H9 (cell line): ENCODE measurements around the gene ANKRD28. TPM values are rescaled to one million over a fixed set of nuclear protein-coding genes. Genes with fewer than 3 reads are reported as not detected.

Experiments used
- DNase-seq: peaks from one replicate; pipeline ENCODE4 v3.0.0-alpha.2; 2017
- H2AFZ ChIP-seq: one replicate; pipeline ENCODE4 v1.6.1; 2013; ENCODE audit warnings: mild to moderate bottlenecking, low read length, control low read depth, moderate library complexity
- H2AK5ac ChIP-seq: 2 replicates; pipeline ENCODE4 v1.6.1; 2013; ENCODE audit warnings: low read length, control low read depth, mixed read lengths; ENCODE audit not compliant: insufficient read length
- H2BK120ac ChIP-seq: one replicate; pipeline ENCODE4 v1.6.1; 2013; ENCODE audit warnings: low read depth, mild to moderate bottlenecking, low read length, control low read depth, inconsistent platforms; ENCODE audit not compliant: poor library complexity, severe bottlenecking
- H2BK12ac ChIP-seq: 2 replicates; pipeline ENCODE4 v1.6.1; 2013; ENCODE audit warnings: low read length, control low read depth, mixed read lengths, low read depth; ENCODE audit not compliant: insufficient read length
- H2BK15ac ChIP-seq: 2 replicates; pipeline ENCODE4 v1.6.1; 2013; ENCODE audit warnings: low read depth, low read length, control low read depth
- H2BK20ac ChIP-seq: one replicate; pipeline ENCODE4 v1.6.1; 2013; ENCODE audit warnings: low read depth, mild to moderate bottlenecking, low read length, control low read depth, inconsistent platforms; ENCODE audit not compliant: poor library complexity, severe bottlenecking
- H2BK5ac ChIP-seq: 2 replicates; pipeline ENCODE4 v1.6.1; 2013; ENCODE audit warnings: low read length, control low read depth, mixed read lengths; ENCODE audit not compliant: insufficient read length
- H3K14ac ChIP-seq: 2 replicates; pipeline ENCODE4 v1.6.1; 2013; ENCODE audit warnings: low read length, control low read depth; ENCODE audit not compliant: insufficient read depth
- H3K18ac ChIP-seq: 2 replicates; pipeline ENCODE4 v1.6.1; 2013; ENCODE audit warnings: low read depth, mild to moderate bottlenecking, mixed read lengths, low read length, control low read depth; ENCODE audit not compliant: insufficient read length
- H3K23ac ChIP-seq: 2 replicates; pipeline ENCODE4 v1.6.1; 2013; ENCODE audit warnings: low read length, control low read depth, mixed read lengths, low read depth; ENCODE audit not compliant: insufficient read length
- H3K23me2 ChIP-seq: 2 replicates; pipeline ENCODE4 v1.6.1; 2013; ENCODE audit warnings: low read depth, mild to moderate bottlenecking, mixed read lengths, low read length, control low read depth; ENCODE audit not compliant: insufficient read length, poor library complexity, severe bottlenecking
- H3K27ac ChIP-seq: 2 replicates; pipeline ENCODE4 v1.5.1; 2013; ENCODE audit warnings: low read length, control low read depth, mixed read lengths, low read depth; ENCODE audit not compliant: insufficient read length
- H3K27me3 ChIP-seq: 2 replicates; pipeline ENCODE4 v1.6.1; 2013; ENCODE audit warnings: low read length, control low read depth, inconsistent platforms; ENCODE audit not compliant: insufficient read depth
- H3K4ac ChIP-seq: 2 replicates; pipeline ENCODE4 v1.6.1; 2013; ENCODE audit warnings: low read depth, mild to moderate bottlenecking, control low read depth, inconsistent platforms, low read length, moderate library complexity
- H3K4me1 ChIP-seq: 2 replicates; pipeline ENCODE4 v1.6.1; 2013; ENCODE audit warnings: low read length, control low read depth, inconsistent platforms; ENCODE audit not compliant: insufficient read depth
- H3K4me2 ChIP-seq: 2 replicates; pipeline ENCODE4 v1.6.1; 2013; ENCODE audit warnings: low read length, control low read depth, mixed read lengths; ENCODE audit not compliant: insufficient read length, insufficient read depth
- H3K56ac ChIP-seq: 2 replicates; pipeline ENCODE4 v1.6.1; 2013; ENCODE audit warnings: low read depth, mild to moderate bottlenecking, mixed read lengths, low read length, control low read depth; ENCODE audit not compliant: insufficient read length
- H3K79me1 ChIP-seq: 2 replicates; pipeline ENCODE4 v1.6.1; 2013; ENCODE audit warnings: low read depth, mild to moderate bottlenecking, moderate library complexity, low read length, control low read depth, inconsistent platforms; ENCODE audit not compliant: insufficient read depth, poor library complexity, severe bottlenecking
- H3K79me2 ChIP-seq: 2 replicates; pipeline ENCODE4 v1.6.1; 2013; ENCODE audit warnings: low read length, control low read depth, inconsistent platforms; ENCODE audit not compliant: insufficient read depth
- H3K9ac ChIP-seq: 2 replicates; pipeline ENCODE4 v1.6.1; 2013; ENCODE audit warnings: low read length, control low read depth, mixed read lengths; ENCODE audit not compliant: insufficient read length; ENCODE audit errors: extremely low read depth
- H3K9me3 ChIP-seq: one replicate; pipeline ENCODE4 v1.6.1; 2013; ENCODE audit warnings: low read depth, low read length, inconsistent platforms; ENCODE audit not compliant: control insufficient read depth
- H3T11ph ChIP-seq: one replicate; pipeline ENCODE4 v1.6.1; 2013; ENCODE audit warnings: mild to moderate bottlenecking, low read length, control low read depth, inconsistent platforms
- H4K20me1 ChIP-seq: one replicate; pipeline ENCODE4 v1.6.1; 2013; ENCODE audit not compliant: control insufficient read depth, insufficient read length, insufficient read depth
- H4K5ac ChIP-seq: 2 replicates; pipeline ENCODE4 v1.6.1; 2013; ENCODE audit warnings: low read depth, mild to moderate bottlenecking, mixed read lengths, low read length, control low read depth; ENCODE audit not compliant: insufficient read length
- H4K8ac ChIP-seq: replicated peaks from 2 replicates; pipeline ENCODE4 v1.6.1; 2013; ENCODE audit warnings: low read length, control low read depth, mixed read lengths, low read depth; ENCODE audit not compliant: insufficient read length
- H4K91ac ChIP-seq: 2 replicates; pipeline ENCODE4 v1.6.1; 2013; ENCODE audit warnings: low read depth, mild to moderate bottlenecking, moderate library complexity, mixed read lengths, low read length, control low read depth; ENCODE audit not compliant: insufficient read length
- H3K27ac Mint-ChIP-seq, 3 experiments: 2 replicates in 2 of 3; 3 replicates in 1 of 3; pipeline ENCODE4 v1.8.0; 2020 to 2021; ENCODE audit warnings: mixed read lengths in 3 of 3, mild to moderate bottlenecking in 1 of 3, moderate library complexity in 1 of 3
- H3K27me3 Mint-ChIP-seq: 2 replicates; pipeline ENCODE4 v1.8.0; 2021; ENCODE audit warnings: low read depth, mild to moderate bottlenecking, moderate library complexity, mixed read lengths
- H3K36me3 Mint-ChIP-seq, 3 experiments: 2 replicates in 2 of 3; 3 replicates in 1 of 3; pipeline ENCODE4 v1.8.0; 2020 to 2021; ENCODE audit warnings: low read depth in 3 of 3, mixed read lengths in 3 of 3; ENCODE audit not compliant: insufficient read depth in 1 of 3
- H3K4me1 Mint-ChIP-seq, 2 experiments: 2 replicates each; pipeline ENCODE4 v1.8.0; 2020; ENCODE audit warnings: mixed read lengths in 2 of 2
- H3K4me3 Mint-ChIP-seq, 2 experiments: 2 replicates in 1 of 2; 3 replicates in 1 of 2; pipeline ENCODE4 v1.8.0; 2020 to 2021; ENCODE audit warnings: mild to moderate bottlenecking in 2 of 2, mixed read lengths in 2 of 2, moderate library complexity in 1 of 2
- H3K9me3 Mint-ChIP-seq, 2 experiments: 2 replicates in 1 of 2; 3 replicates in 1 of 2; pipeline ENCODE4 v1.8.0; 2020; ENCODE audit warnings: mild to moderate bottlenecking in 2 of 2, mixed read lengths in 2 of 2, moderate library complexity in 1 of 2
- CTCF ChIP-seq: fragments of 200-600 bp; sonication (generic); conservative IDR thresholded peaks from 3 replicates; pipeline ENCODE4 v1.8.0; 2021; ENCODE audit warnings: antibody characterized with exemption, mild to moderate bottlenecking
- WGBS: extraction: QIAGEN DNeasy Blood & Tissue Kit; methylation state at CpG from one replicate; pipeline ENCODE4 v1.1.7; 2013; ENCODE audit warnings: missing lambda C conversion rate, low lambda C conversion rate, mixed read lengths; ENCODE audit not compliant: insufficient read length; ENCODE audit errors: extremely low coverage; 5-methylcytosine and 5-hydroxymethylcytosine counted together
- total RNA-seq: library from RNA; stranded (reverse); gene quantifications from 2 replicates; pipeline ENCODE4 v1.2.1, GENCODE V29; 2021

ANKRD28 gene
- total RNA-seq, 1 experiment from 2014 or later = 59.0 TPM

GRCh38 chr3:15653321-15653720, 144.5 kb downstream of the ANKRD28 start:
- no peaks in the 10 kb centered on the region for H3K79me2 ChIP-seq
- H4K5ac ChIP-seq = no peak overlapping the region
- H3K9me3 ChIP-seq = no peaks in the 10 kb centered on the region
- no peak overlapping the region for H3K23ac ChIP-seq
- no peak overlapping the region for H4K8ac ChIP-seq
- no peak overlapping the region for H2BK15ac ChIP-seq
- no peak overlapping the region for H3K56ac ChIP-seq
- H3K14ac ChIP-seq = no peak overlapping the region
- H3K4me1 Mint-ChIP-seq = peaks cover 15% of the 10 kb centered on the region in 2 experiments
- H3K36me3 Mint-ChIP-seq = peaks cover 9 to 13% (median 11%) of the 10 kb centered on the region in 3 experiments
- no peak overlapping the region for H3T11ph ChIP-seq
- no peak overlapping the region for H3K18ac ChIP-seq
- H3K4me2 ChIP-seq = no peak overlapping the region
- H3K4me1 ChIP-seq = no peaks in the 10 kb centered on the region
- no peak overlapping the region for H3K4me3 Mint-ChIP-seq
- no peak overlapping the region for H3K27ac Mint-ChIP-seq
- DNase-seq = no peak
- H3K27ac ChIP-seq = no peak overlapping the region
- no peak overlapping the region for H2BK5ac ChIP-seq
- H2BK20ac ChIP-seq = no peak overlapping the region
- H3K27me3 ChIP-seq = no peaks in the 10 kb centered on the region
- no peak overlapping the region for H4K91ac ChIP-seq
- no peaks in the 10 kb centered on the region for H3K27me3 Mint-ChIP-seq
- WGBS = no CpG with 5 or more reads among the region's 3 CpGs
- H3K9me3 Mint-ChIP-seq = peaks cover 12 to 22% of the 10 kb centered on the region in 2 experiments
- TF ChIP-seq CTCF = no peak
- no peaks in the 10 kb centered on the region for H3K79me1 ChIP-seq
- no peaks in the 10 kb centered on the region for H3K23me2 ChIP-seq
- no peak overlapping the region for H3K9ac ChIP-seq
- no peak overlapping the region for H2BK120ac ChIP-seq
- H2AK5ac ChIP-seq = no peak overlapping the region
- H4K20me1 ChIP-seq = no peaks in the 10 kb centered on the region
- no peak overlapping the region for H2BK12ac ChIP-seq
- no peak overlapping the region for H3K4ac ChIP-seq
- H2AFZ ChIP-seq = no peak overlapping the region
